GM23338 (cell line): ENCODE results near the gene DLL4. TPM values are rescaled to one million over a fixed set of nuclear protein-coding genes. Genes with fewer than 3 reads are reported as not detected.

ENCODE experiments used
- ATAC-seq: fragments of 200-7000 bp; cut with Tn5 transposase; 3 replicates; pipeline ENCODE4 v1.9.1; 2020
- DNase-seq: peaks from one replicate; pipeline ENCODE4 v3.0.0-alpha.2; 2015; ENCODE audit warnings: low spot score
- H2AFZ ChIP-seq: fragments of 200-600 bp; sonication (generic); 2 replicates; pipeline ENCODE4 v1.8.0; 2016; ENCODE audit warnings: antibody characterized with exemption, mild to moderate bottlenecking, moderate library complexity
- H3F3A ChIP-seq: fragments of 200-600 bp; sonication (generic); replicated peaks from 2 replicates; pipeline ENCODE4 v1.8.0; 2017; ENCODE audit warnings: antibody characterized with exemption, mixed run types, low read depth
- H3K27ac ChIP-seq: fragments of 200-600 bp; sonication (generic); 2 replicates; pipeline ENCODE4 v1.6.1; 2016; ENCODE audit warnings: low read depth
- H3K27me3 ChIP-seq: fragments of 200-600 bp; sonication (generic); 2 replicates; pipeline ENCODE4 v1.8.0; 2016; ENCODE audit warnings: mild to moderate bottlenecking, mixed run types, moderate library complexity; ENCODE audit not compliant: insufficient read depth
- H3K36me3 ChIP-seq: fragments of 200-600 bp; sonication (generic); 2 replicates; pipeline ENCODE4 v1.8.0; 2016; ENCODE audit warnings: mild to moderate bottlenecking; ENCODE audit not compliant: insufficient read depth
- H3K4me1 ChIP-seq: fragments of 200-600 bp; sonication (generic); 2 replicates; pipeline ENCODE4 v1.8.0; 2016; ENCODE audit warnings: mild to moderate bottlenecking, moderate library complexity; ENCODE audit not compliant: insufficient read depth
- H3K4me2 ChIP-seq: fragments of 200-600 bp; sonication (generic); 2 replicates; pipeline ENCODE4 v1.7.1; 2017; ENCODE audit warnings: mixed run types
- H3K4me3 ChIP-seq: fragments of 200-600 bp; sonication (generic); 2 replicates; pipeline ENCODE4 v1.6.1; 2016; ENCODE audit warnings: mixed run types
- H3K79me2 ChIP-seq: fragments of 200-600 bp; sonication (generic); replicated peaks from 2 replicates; pipeline ENCODE4 v1.8.0; 2017; ENCODE audit warnings: mild to moderate bottlenecking; ENCODE audit not compliant: insufficient read depth
- H3K9me2 ChIP-seq: fragments of 200-600 bp; sonication (generic); 2 replicates; pipeline ENCODE4 v1.8.0; 2017; ENCODE audit not compliant: insufficient read depth
- H4K20me1 ChIP-seq: fragments of 200-600 bp; sonication (generic); replicated peaks from 2 replicates; pipeline ENCODE4 v1.8.0; 2017; ENCODE audit warnings: mild to moderate bottlenecking; ENCODE audit not compliant: insufficient read depth
- H3K27ac Mint-ChIP-seq: 2 replicates; pipeline ENCODE4 v1.8.0; 2020; ENCODE audit warnings: inconsistent platforms, mild to moderate bottlenecking, moderate library complexity, mixed read lengths
- H3K27me3 Mint-ChIP-seq: 3 replicates; pipeline ENCODE4 v1.8.0; 2022; ENCODE audit warnings: low read depth, mild to moderate bottlenecking, moderate library complexity, mixed read lengths, inconsistent platforms; ENCODE audit not compliant: insufficient read depth, poor library complexity
- H3K36me3 Mint-ChIP-seq: 3 replicates; pipeline ENCODE4 v1.8.0; 2021; ENCODE audit warnings: low read depth, mild to moderate bottlenecking, inconsistent platforms, moderate library complexity, mixed read lengths
- H3K4me1 Mint-ChIP-seq: 3 replicates; pipeline ENCODE4 v1.8.0; 2020; ENCODE audit warnings: mild to moderate bottlenecking, inconsistent platforms, mixed read lengths
- H3K4me3 Mint-ChIP-seq: 3 replicates; pipeline ENCODE4 v1.8.0; 2021; ENCODE audit warnings: moderate library complexity, mild to moderate bottlenecking, inconsistent platforms, mixed read lengths
- H3K9me3 Mint-ChIP-seq: 3 replicates; pipeline ENCODE4 v1.8.0; 2020; ENCODE audit warnings: moderate library complexity, mild to moderate bottlenecking, inconsistent platforms, mixed read lengths
- CREB1 ChIP-seq: fragments of 250-450 bp; sonication (Bioruptor Pico); IDR thresholded peaks from 2 replicates; pipeline ENCODE4 v1.5.0; 2020; ENCODE audit warnings: low read depth, mild to moderate bottlenecking, moderate library complexity
- CTCF ChIP-seq, 2 experiments: fragments of 200-600 bp in 1 of 2; sonication (generic) in 1 of 2; conservative IDR thresholded peaks; 2 replicates each; pipeline versions ENCODE4 v1.5.1 to v1.6.1; 2016 to 2017; ENCODE audit warnings: antibody characterized with exemption in 2 of 2, low read depth in 2 of 2, mild to moderate bottlenecking in 2 of 2, moderate library complexity in 1 of 2
- ETS1 ChIP-seq: IDR thresholded peaks from 2 replicates; pipeline ENCODE4 v1.6.1; 2016; ENCODE audit warnings: antibody characterized with exemption
- EZH2 ChIP-seq: fragments of 200-600 bp; sonication (generic); IDR thresholded peaks from one replicate; pipeline ENCODE4 v1.8.0; 2017; ENCODE audit warnings: antibody characterized with exemption, mild to moderate bottlenecking, low read depth; ENCODE audit not compliant: unreplicated experiment
- EZH2phosphoT487 ChIP-seq: fragments of 200-600 bp; sonication (generic); IDR thresholded peaks from one replicate; pipeline ENCODE4 v1.8.1; 2018; ENCODE audit warnings: antibody characterized with exemption; ENCODE audit not compliant: unreplicated experiment
- JUNB ChIP-seq: IDR thresholded peaks from one replicate; pipeline ENCODE4 v1.6.1; 2016; ENCODE audit warnings: antibody characterized with exemption; ENCODE audit not compliant: unreplicated experiment
- NANOG ChIP-seq: IDR thresholded peaks from 2 replicates; pipeline ENCODE4 v1.6.1; 2016; ENCODE audit warnings: antibody characterized with exemption, borderline replicate concordance
- POLR2AphosphoS5 ChIP-seq: IDR thresholded peaks from 2 replicates; pipeline ENCODE4 v1.6.1; 2016; ENCODE audit warnings: antibody characterized with exemption, low read depth
- REST ChIP-seq: IDR thresholded peaks from one replicate; pipeline ENCODE4 v1.6.1; 2018; ENCODE audit warnings: antibody characterized with exemption; ENCODE audit not compliant: unreplicated experiment
- STAT1 ChIP-seq: IDR thresholded peaks from one replicate; pipeline ENCODE4 v1.6.1; 2016; ENCODE audit warnings: antibody characterized with exemption; ENCODE audit not compliant: unreplicated experiment
- ZNF114 ChIP-seq: fragments of 250-450 bp; sonication (Bioruptor Pico); IDR thresholded peaks from 2 replicates; pipeline ENCODE4 v1.5.0; 2020; ENCODE audit warnings: mild to moderate bottlenecking, moderate library complexity
- ZNF331 ChIP-seq: fragments of 250-450 bp; sonication (Bioruptor Pico); IDR thresholded peaks from 2 replicates; pipeline ENCODE4 v1.5.0; 2020; ENCODE audit warnings: low read depth, mild to moderate bottlenecking, moderate library complexity
- ZNF462 ChIP-seq: fragments of 250-450 bp; sonication (Bioruptor Pico); IDR thresholded peaks from 2 replicates; pipeline ENCODE4 v1.5.0; 2020; ENCODE audit warnings: mild to moderate bottlenecking, moderate library complexity
- polyA plus RNA-seq: library from polyadenylated mRNA; unstranded; fragments of >200 nt; fragmentation: Nextera tagmentation; extraction: Ambion mirVana; gene quantifications from 2 replicates; pipeline ENCODE4 v1.2.1, GENCODE V29; 2016
- total RNA-seq: library from RNA; depleted of rRNA; stranded (reverse); fragments of >200 nt; shearing (Covaris generic); gene quantifications from 2 replicates; pipeline ENCODE4 v1.2.3, GENCODE V29; 2014

The DLL4 gene
- total and polyA plus RNA-seq, 2 experiments from 2014 or later: 0.31 to 0.99 TPM

- Histone ChIP-seq H4K20me1 (peaks cover 6% of the 10 kb centered on the region; the same call in 1 of the 2 replicates), H2AFZ (no peak overlapping the region), H3K9me2 (no peaks in the 10 kb centered on the region), H3K36me3 (no peaks in the 10 kb centered on the region), H3K4me1 (peaks cover 10% of the 10 kb centered on the region), H3K27ac (no peak overlapping the region), H3K79me2 (no peaks in the 10 kb centered on the region), H3F3A (0 out of 2 replicates have a peak, but pooled peaks cover 8% of the 10 kb centered on the region), H3K4me2 (no peak overlapping the region), H3K4me3 (no peak overlapping the region), H3K27me3 (peaks cover 73% of the 10 kb centered on the region)
- Mint-ChIP-seq H3K4me1 (peaks cover 17% of the 10 kb centered on the region), H3K36me3 (no peaks in the 10 kb centered on the region; the same call in 2 of the 3 replicates), H3K4me3 (no peak overlapping the region; the same call in 2 of the 3 replicates), H3K27ac (no peak overlapping the region), H3K9me3 (no peaks in the 10 kb centered on the region), H3K27me3 (peaks cover 74% of the 10 kb centered on the region)
- TF ChIP-seq REST (no peak), EZH2phosphoT487 (no peak), CTCF (conservative IDR thresholded peaks at IDR 0.05; ENCODE audit: low read depth in 2 of 2) (no peak), STAT1 (no peak), ZNF331 (CRISPR knock-in tag) (no peak), ETS1 (no peak), CREB1 (CRISPR knock-in tag) (no peak), NANOG (no peak), ZNF114 (CRISPR knock-in tag) (no peak), JUNB (no peak), EZH2 (no peak), ZNF462 (CRISPR knock-in tag) (no peak), POLR2AphosphoS5 (no peak)
- DNase-seq: no peak
- ATAC-seq: no peak
These were observed 6.5 kb upstream of the DLL4 start for GRCh38 chr15:40922608-40923005.
